GM12864 (cell line): ENCODE measurements around the gene AHSG.

ENCODE experiments used
- DNase-seq: peaks from one replicate; pipeline ENCODE4 v3.0.0-alpha.2; 2011; ENCODE audit warnings: low read depth
- H3K4me3 ChIP-seq: 2 replicates; pipeline ENCODE4 v1.5.1; 2011; ENCODE audit warnings: mild to moderate bottlenecking, low read depth, low read length, control low read depth
- CTCF ChIP-seq: IDR thresholded peaks from 2 replicates; pipeline ENCODE4 v1.5.1; 2011; ENCODE audit warnings: low read depth, mild to moderate bottlenecking, moderate library complexity, low read length, control low read depth, inconsistent platforms; ENCODE audit errors: missing control alignments

AHSG gene

GRCh38 chr3:186664506-186664905 lies 51.6 kb downstream of the AHSG start:
- no peak overlapping the region for H3K4me3 ChIP-seq
- no peak for DNase-seq
- no peak for TF ChIP-seq CTCF

DNA sequence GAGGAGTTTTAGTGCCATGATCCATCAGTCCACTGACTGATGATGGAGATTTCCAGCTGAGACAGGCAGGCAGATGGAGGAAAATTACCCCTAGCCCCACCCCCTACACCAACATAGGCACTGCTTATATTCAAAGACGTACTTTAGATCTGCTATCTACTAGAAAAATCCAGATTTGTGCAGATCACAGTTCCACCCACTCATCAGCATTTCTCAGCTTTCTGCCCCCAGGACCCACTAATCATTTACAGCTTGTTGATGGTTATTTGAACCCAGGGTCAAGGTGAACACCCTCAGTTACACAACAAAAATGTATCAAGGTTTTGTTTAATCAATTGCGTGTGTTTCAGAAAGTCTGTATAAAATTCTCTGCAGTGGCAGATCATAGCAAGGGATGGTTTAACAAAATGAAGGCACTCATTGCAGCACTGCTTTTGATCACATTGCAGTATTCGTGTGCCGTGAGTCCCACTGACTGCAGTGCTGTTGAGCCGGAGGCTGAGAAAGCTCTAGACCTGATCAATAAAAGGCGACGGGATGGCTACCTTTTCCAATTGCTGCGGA lies 52.8 kb downstream of the AHSG start, which contains the start of gene HRG:
HRG (plus strand) TSS at position 390 of the 564 bp plus-strand sequence; CDS start at position 408, 18 bp downstream.
- DNase-seq: no peak
- TF ChIP-seq CTCF: no peak

GRCh38 chr3:186668426-186668825 lies 55.6 kb downstream of the AHSG start:
- no peak for DNase-seq
- no peak for TF ChIP-seq CTCF

More for the DNA sequence above, 52.8 kb downstream of the AHSG start, which contains the start of gene HRG:
- no peak within 1 kb of the TSS for H3K4me3 ChIP-seq

DNA sequence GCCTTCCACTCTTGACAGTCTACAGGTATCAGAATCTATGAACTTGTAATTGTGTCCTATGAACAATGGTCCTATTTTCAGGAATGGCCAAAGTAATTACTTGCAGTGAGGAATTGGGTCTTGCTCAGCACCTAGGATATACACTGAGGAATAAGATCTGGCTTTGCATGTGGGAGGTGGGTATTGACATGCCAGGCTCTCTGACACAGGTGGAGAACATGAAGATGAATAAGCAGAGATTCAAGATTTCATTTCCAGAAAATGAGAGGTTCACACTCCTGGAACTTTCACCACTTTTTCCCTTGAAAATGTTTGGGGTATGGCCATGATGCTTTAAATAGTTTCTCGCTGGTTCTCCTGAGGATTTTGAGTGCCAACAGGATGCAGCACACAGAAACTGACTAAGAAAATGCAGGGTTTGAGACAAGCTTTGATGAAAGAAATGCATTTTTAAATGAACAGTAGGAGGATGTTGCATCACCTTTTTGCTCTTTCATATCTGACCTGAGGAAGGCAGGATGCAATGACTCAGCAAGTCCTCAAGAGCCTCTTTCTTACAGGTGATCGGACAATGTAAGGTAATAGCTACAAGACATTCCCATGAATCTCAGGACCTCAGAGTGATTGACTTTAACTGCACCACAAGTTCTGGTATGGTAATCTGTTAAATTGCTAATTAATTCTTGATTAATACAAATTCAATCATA lies 56.7 kb downstream of the AHSG start:
- DNase-seq: no peak
- H3K4me3 ChIP-seq: no peak overlapping the region
- TF ChIP-seq CTCF: no peak

More at GRCh38 chr3:186668426-186668825, 55.6 kb downstream of the AHSG start:
- H3K4me3 ChIP-seq: no peak overlapping the region

- no peak for DNase-seq
- no peak for TF ChIP-seq CTCF
- no peak overlapping the region for H3K4me3 ChIP-seq
Measured at GRCh38 chr3:186670155-186670554, 57.3 kb downstream of the AHSG start.
